OCI-M2 (cell line): ENCODE measurements around the gene ARHGEF5.
"Not testable (repeated sequence)": the region's sequence is repeated elsewhere in the genome, so short reads cannot be mapped to it uniquely, and the experiment has no call there.

ENCODE experiments used
- DNase-seq: peaks from one replicate; lab custom pipeline; 2025; ENCODE audit not compliant: unreplicated experiment; lab: John Stamatoyannopoulos, UW

The ARHGEF5 gene

GRCh38 chr7:144355176-144355822, at the start of gene ARHGEF5:
TSS of gene ARHGEF5 (plus strand) at chr7:144355402. CDS start at chr7:144362670, 7,268 bp downstream.
- not testable (repeated sequence) for DNase-seq

GRCh38 chr7:144309702-144310101, 45.5 kb upstream of the ARHGEF5 start:
- not testable (repeated sequence) for DNase-seq

GRCh38 chr7:144311218-144311617, 44.0 kb upstream of the ARHGEF5 start:
- not testable (repeated sequence) for DNase-seq

GRCh38 chr7:144311872-144312469, 43.2 kb upstream of the ARHGEF5 start, which contains the start of gene OR2A1:
TSS of gene OR2A1 (plus strand) at chr7:144312419. CDS start at chr7:144318125, 5,706 bp downstream.
- not testable (repeated sequence) for DNase-seq

- not testable (repeated sequence) for DNase-seq
These were observed 37.7 kb upstream of the ARHGEF5 start for GRCh38 chr7:144317537-144317936.

GRCh38 chr7:144319547-144319946, 35.7 kb upstream of the ARHGEF5 start:
- not testable (repeated sequence) for DNase-seq

- not testable (repeated sequence) for DNase-seq
These were observed 33.5 kb upstream of the ARHGEF5 start for GRCh38 chr7:144321677-144322206.

GRCh38 chr7:144323359-144323758, 31.8 kb upstream of the ARHGEF5 start:
- not testable (repeated sequence) for DNase-seq

GRCh38 chr7:144325868-144326267, 29.3 kb upstream of the ARHGEF5 start:
- DNase-seq = not testable (repeated sequence)

GRCh38 chr7:144330044-144330443, 25.2 kb upstream of the ARHGEF5 start:
- not testable (repeated sequence) for DNase-seq

GRCh38 chr7:144331221-144331995, 23.8 kb upstream of the ARHGEF5 start:
- DNase-seq = not testable (repeated sequence)

GRCh38 chr7:144331996-144332288, 23.3 kb upstream of the ARHGEF5 start:
- DNase-seq = not testable (repeated sequence)

GRCh38 chr7:144348625-144349024, 6.6 kb upstream of the ARHGEF5 start:
- DNase-seq = not testable (repeated sequence)

GRCh38 chr7:144351667-144352066, 3.5 kb upstream of the ARHGEF5 start:
- DNase-seq = not testable (repeated sequence)

- DNase-seq = not testable (repeated sequence)
These were observed 983 bp downstream of the ARHGEF5 start for GRCh38 chr7:144356185-144356584.

GRCh38 chr7:144356860-144357259, 1.7 kb downstream of the ARHGEF5 start:
- DNase-seq = not testable (repeated sequence)

GRCh38 chr7:144362061-144362460, 6.9 kb downstream of the ARHGEF5 start:
- not testable (repeated sequence) for DNase-seq

- DNase-seq = not testable (repeated sequence)
These were observed 10.3 kb downstream of the ARHGEF5 start for GRCh38 chr7:144365523-144365922.

GRCh38 chr7:144367250-144367649, 12.0 kb downstream of the ARHGEF5 start:
- not testable (repeated sequence) for DNase-seq

GRCh38 chr7:144369221-144369620, 14.0 kb downstream of the ARHGEF5 start:
- DNase-seq = not testable (repeated sequence)

GRCh38 chr7:144378651-144379050, 23.4 kb downstream of the ARHGEF5 start:
- no peak for DNase-seq
